SHP77 (cell line): ENCODE measurements around the gene TNFSF11.
"Not testable (repeated sequence)": the region's sequence is repeated elsewhere in the genome, so short reads cannot be mapped to it uniquely, and the experiment has no call there.

Source experiments
- DNase-seq, 2 experiments: peaks; one replicate each; lab custom pipeline; 2025; lab: John Stamatoyannopoulos, UW

TNFSF11 gene

GRCh38 chr13:42574011-42574410 lies at the start of gene TNFSF11:
TSS of gene TNFSF11 (plus strand) at chr13:42574152. CDS start at chr13:42574304, 152 bp downstream.
- DNase-seq = no peak

DNA sequence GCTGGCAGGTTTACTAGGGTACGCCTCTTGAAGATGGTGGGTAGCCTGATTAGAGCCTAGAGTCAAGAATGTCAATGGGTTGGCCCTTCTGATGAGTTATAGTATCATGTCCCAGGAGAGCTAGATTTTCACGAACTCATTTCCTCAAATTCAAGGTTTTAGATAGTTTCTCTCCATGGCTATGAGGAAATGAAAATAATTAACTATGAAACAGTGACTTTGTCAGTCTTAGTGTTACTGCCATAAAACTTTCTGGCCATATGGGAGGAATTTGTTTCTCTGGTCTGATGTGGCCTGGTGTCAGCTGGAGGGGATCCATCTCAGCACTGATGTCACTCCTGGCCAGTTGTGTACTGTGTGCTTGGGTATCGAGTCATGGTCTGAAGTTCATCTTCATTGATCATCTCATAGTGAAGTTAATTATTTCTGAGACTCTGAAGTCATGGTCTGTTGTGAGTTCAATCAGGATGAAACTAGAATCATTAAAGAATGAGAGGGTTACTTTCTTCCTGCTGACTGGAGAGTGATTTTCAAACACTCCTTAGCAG lies 49.4 kb upstream of the TNFSF11 start:
- no peak for DNase-seq

- DNase-seq = no peak
Observed at GRCh38 chr13:42525035-42525504, 48.9 kb upstream of the TNFSF11 start.

- no peak for DNase-seq
Observed at GRCh38 chr13:42526276-42526675, 47.7 kb upstream of the TNFSF11 start.

DNA sequence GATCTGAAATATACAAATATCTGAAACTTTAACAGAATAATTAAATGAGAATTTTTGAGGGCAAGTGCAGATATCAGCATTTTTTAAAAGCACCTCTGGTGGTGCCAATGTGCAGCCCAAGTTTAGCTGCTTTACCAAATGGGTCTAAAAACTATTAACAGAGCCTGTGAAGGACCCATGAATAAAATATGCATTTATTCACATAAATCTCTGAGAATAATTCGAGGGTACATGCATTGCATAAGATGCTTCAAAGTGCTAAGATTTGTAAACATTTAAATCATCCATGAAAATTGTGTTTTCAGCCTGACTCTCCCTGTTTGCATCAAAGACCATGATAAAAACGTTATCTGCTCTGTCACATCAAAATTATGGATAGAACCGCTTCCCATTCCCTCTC lies 47.1 kb upstream of the TNFSF11 start:
- no peak for DNase-seq

GRCh38 chr13:42532561-42533335 lies 41.2 kb upstream of the TNFSF11 start:
- no peak for DNase-seq

GRCh38 chr13:42533336-42533591 lies 40.7 kb upstream of the TNFSF11 start:
- DNase-seq = no peak

DNA sequence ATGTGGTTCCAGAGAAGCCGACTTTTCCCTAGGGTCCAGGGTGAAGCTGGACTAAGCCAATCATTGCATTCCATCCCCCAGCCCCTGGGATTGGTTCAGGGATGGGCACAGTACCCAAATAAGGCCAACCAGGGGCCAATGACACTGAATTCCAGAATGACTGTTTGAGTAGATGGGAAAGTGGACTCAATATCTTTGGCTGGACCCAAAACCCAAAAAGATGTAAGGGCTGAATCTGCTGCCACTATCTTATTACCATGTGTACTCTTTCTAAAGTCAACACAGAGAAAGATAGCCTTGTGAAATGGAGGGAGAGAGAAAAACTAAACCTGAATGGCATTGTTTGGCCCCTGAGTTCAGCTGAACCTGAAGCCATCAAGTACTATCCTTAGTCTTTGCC lies 39.2 kb upstream of the TNFSF11 start:
- DNase-seq = no peak

DNA sequence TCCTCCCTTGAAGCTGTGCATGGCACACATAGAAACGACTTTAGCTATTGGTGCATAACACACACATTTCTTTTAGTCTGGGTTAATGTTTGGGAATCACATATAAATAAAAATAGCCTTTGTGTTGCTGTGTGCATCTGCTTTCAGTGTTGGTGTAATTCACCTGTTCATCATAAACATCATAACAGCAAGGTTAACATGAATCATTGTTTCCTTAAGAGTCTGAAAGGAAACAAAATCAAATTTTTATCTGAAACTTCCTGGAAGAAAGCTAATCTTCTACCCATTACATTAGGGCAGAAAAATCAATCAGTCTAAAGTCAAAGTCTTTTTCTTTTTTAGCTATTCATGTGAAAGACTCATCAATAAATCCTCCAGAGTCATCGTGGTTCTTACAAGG lies 35.0 kb upstream of the TNFSF11 start:
- DNase-seq = no peak

DNA sequence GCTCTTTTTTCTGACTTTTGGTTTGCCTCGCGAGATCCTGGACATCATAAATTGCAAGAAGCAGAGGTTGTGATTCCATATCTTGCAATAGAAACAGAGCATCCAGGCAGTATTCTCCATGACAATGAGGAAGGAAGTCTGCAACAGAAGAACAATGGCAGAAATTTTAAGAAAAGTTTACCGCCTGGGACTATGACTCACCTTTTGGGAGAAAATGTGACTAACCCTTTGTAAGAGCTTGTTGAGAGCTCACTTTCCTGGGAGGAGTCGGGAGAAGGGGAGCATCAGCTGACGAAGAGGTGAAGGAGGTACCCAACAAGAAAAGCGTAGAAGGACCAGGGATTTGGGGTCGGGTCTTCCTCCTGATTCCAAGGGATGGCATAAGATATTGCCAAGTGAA lies 34.3 kb upstream of the TNFSF11 start:
- DNase-seq = no peak

GRCh38 chr13:42543215-42543797 lies 30.6 kb upstream of the TNFSF11 start:
- no peak for DNase-seq

GRCh38 chr13:42544246-42544926 lies 29.6 kb upstream of the TNFSF11 start:
- DNase-seq = no peak

GRCh38 chr13:42545842-42546241 lies 28.1 kb upstream of the TNFSF11 start:
- DNase-seq = no peak

DNA sequence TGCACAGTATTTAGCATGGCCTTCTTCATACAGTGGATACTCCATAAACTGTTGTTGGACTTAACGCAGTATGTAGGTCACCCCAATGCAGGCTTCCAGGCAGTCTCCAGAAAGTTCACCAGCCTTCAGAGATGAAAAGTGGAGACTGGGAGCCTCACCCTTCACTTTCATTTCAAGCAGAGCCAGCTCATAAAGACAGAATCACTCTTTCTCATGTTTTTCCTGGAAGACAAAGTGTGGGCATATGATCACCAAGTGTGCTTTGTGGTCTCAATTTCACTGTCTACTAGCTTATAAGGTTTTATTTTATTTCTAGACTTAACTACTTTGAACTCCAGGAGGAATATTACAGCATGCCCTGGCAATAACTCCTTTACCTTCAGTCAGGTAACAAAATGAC lies 26.3 kb upstream of the TNFSF11 start:
- no peak for DNase-seq

DNA sequence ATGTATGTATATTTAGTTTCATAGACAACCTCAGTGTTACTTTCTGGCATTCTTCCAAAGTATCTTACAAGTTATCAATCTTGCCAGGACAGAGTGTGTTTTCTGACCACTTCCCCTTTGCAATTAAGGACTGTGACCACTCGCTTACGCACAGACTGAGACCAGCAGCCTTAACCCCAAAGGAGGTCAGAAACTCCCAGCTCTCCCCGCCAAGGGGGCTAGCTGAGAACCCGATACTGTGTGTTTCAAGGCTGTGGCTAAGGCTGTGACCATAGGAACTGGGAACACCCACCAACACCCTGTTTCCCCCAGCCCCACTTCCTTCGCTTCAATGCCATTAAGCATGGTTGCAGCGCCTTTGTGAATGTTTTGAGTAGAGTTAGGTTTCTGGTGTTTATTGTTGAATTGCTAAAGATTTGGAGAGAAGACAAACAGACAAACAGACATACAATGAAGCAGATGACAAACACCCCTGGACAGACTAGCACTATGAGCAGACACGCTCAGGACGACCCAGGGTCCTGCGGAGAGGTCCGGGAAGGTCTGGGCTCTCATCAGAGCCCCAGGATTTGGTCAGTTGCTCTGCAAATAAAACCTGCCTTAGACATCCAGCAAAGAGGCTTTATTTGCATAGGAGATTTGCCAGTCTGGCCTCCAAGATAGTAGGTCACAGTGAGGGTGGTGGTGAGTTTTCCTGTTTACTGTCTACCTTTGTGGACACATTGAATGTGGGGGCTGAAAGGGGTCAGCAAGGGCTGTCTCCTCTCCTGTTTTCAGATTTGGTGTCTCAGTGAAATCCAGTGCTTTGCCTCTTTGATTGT lies 25.0 kb upstream of the TNFSF11 start:
- DNase-seq = no peak

DNA sequence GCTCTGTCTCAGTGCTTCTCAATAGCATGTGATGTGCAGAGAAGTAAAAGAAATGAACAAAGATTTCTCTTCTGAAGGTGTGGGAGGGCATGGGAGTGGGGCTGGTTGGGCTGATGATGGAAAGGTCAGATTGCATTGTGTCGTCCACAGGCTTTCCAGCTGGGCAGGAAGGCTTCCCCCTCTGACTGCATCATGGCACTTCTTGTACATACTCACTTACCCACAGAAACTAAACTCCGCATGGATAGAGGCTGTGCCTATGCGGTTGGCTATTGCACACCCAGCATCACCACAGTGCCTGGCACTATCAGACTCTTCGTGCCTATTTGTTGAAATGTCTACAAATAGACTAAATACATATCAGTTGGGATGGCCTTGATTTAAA lies 24.4 kb upstream of the TNFSF11 start:
- DNase-seq = no peak

- no peak for DNase-seq
Observed at GRCh38 chr13:42551611-42552010, 22.3 kb upstream of the TNFSF11 start.

DNA sequence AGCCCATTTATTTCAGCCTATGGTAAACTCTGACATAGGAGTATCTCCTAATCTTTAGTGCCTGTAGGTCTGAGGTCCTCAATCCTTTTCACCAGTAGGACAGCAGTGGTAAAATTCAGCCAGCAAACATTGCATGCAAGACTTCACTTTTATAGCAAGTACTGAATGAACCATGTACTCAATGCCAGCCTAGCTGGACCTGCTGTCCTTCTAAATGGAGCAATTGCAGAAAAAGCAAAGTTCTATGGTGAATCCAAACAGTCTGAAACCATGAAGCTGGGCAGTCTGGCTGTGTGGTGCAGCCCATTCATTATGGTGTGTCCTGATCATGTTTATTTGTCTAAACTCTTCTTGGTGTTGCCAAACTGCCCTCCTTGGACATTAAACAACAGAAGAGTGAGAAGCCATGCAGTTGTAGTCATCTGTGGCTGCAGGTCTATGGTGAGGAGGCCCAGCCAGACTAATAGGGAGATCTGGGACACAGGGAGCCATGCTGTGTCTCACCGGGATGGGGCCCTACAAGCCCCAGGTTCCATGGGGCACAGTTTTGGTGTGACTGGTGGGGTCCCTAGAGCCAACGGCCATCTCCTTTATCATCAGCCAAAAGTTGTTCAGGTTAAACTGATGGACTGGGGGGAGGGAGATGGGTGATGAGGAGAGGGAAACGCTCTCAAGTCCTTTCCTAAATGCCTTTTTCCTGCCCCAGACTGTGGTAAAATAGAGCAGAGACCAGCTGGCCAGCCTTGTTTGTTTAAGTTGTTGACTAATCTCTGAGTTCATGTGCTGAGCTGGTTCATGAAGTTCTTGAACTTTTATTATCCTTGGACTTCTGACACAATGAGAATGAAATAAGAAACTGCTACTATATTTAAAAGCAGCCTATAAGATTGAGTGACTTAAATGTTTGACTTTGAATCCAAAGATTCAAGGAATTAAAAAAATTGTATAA lies 20.6 kb upstream of the TNFSF11 start:
- DNase-seq = no peak

GRCh38 chr13:42559057-42559456 lies 14.9 kb upstream of the TNFSF11 start:
- no peak for DNase-seq

GRCh38 chr13:42559573-42560218 lies 14.3 kb upstream of the TNFSF11 start:
- not testable (repeated sequence) for DNase-seq

GRCh38 chr13:42560320-42560719 lies 13.6 kb upstream of the TNFSF11 start:
- not testable (repeated sequence) for DNase-seq
